Ovary (tissue), 3 donors: Measurements from ENCODE around the gene EPB41L2.

Experiments
- CTCF ChIP-seq, 3 donors: fragments of 450-650 bp in 2 of 3; fragments of 200-600 bp in 1 of 3; IDR thresholded peaks; one replicate each; pipeline versions ENCODE4 v1.5.1 to v1.8.0; 2016 to 2022; ENCODE audit warnings: antibody characterized with exemption in 3 of 3, mild to moderate bottlenecking in 1 of 3
- POLR2A ChIP-seq: fragments of 450-650 bp; IDR thresholded peaks from one replicate; pipeline ENCODE4 v1.6.1; 2017; ENCODE audit warnings: antibody characterized with exemption, mild to moderate bottlenecking, moderate library complexity
- donor health status: DM: no; HTN: no; CAD: no.

GRCh38 chr6:130838951-130839350 is 224.1 kb downstream of the EPB41L2 start:
- TF ChIP-seq CTCF (IDR thresholded peaks at IDR 0.05) (no peak), POLR2A (no peak)
